ENCODE measurements around the gene LBX2. TPM values are rescaled to one million over a fixed set of nuclear protein-coding genes. Genes with fewer than 3 reads are reported as not detected.

The LBX2 gene
- total and polyA plus RNA-seq, 9 of the 15 experiments (the other 6 are each of a cell fraction or from before 2014, with no cell fraction given): 0.39 to 6.2 (median 1.8) TPM; not detected in 1

GRCh38 chr2:74481961-74482800, 17.2 kb downstream of the LBX2 start (continued):
- no peak for TF ChIP-seq RBM14 (IDR thresholded peaks at IDR 0.05; ENCODE audit: borderline replicate concordance, insufficient read depth, low read depth, low read length)
- no peak for TF ChIP-seq FOXM1 (IDR thresholded peaks at IDR 0.05; ENCODE audit: low read depth)
- TF ChIP-seq FOXM1 (CRISPR knock-in tag; IDR thresholded peaks at IDR 0.05; ENCODE audit: low read depth): 0 out of 2 replicates have a peak, but pooled peaks have one; percentile 86
- peak; percentile 35; the same call in 1 of the 2 replicates for TF ChIP-seq ETV1 (tag; conservative IDR thresholded peaks at IDR 0.05; ENCODE audit: low read depth)
- 0 out of 2 replicates have a peak, but pooled peaks have one; percentile 2 for TF ChIP-seq CREM (IDR thresholded peaks at IDR 0.05; ENCODE audit: low read depth)
- TF ChIP-seq ZNF274 (IDR thresholded peaks at IDR 0.05; ENCODE audit: borderline replicate concordance, low read depth, low read length): no peak
- TF ChIP-seq, protein P1, sequence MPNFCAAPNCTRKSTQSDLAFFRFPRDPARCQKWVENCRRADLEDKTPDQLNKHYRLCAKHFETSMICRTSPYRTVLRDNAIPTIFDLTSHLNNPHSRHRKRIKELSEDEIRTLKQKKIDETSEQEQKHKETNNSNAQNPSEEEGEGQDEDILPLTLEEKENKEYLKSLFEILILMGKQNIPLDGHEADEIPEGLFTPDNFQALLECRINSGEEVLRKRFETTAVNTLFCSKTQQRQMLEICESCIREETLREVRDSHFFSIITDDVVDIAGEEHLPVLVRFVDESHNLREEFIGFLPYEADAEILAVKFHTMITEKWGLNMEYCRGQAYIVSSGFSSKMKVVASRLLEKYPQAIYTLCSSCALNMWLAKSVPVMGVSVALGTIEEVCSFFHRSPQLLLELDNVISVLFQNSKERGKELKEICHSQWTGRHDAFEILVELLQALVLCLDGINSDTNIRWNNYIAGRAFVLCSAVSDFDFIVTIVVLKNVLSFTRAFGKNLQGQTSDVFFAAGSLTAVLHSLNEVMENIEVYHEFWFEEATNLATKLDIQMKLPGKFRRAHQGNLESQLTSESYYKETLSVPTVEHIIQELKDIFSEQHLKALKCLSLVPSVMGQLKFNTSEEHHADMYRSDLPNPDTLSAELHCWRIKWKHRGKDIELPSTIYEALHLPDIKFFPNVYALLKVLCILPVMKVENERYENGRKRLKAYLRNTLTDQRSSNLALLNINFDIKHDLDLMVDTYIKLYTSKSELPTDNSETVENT (CRISPR knock-in tag; IDR thresholded peaks at IDR 0.05): peak; percentile 33; the same call in 1 of the 2 replicates
- peak; percentile 30 for TF ChIP-seq RBM22 (IDR thresholded peaks at IDR 0.05; ENCODE audit: low read depth, low read length, poor library complexity, severe bottlenecking)
- no peak for TF ChIP-seq ELF1 (tag; IDR thresholded peaks at IDR 0.05)
- 0 out of 2 replicates have a peak, but pooled peaks have one; percentile 24 for TF ChIP-seq NR1H2 (CRISPR knock-in tag; IDR thresholded peaks at IDR 0.05)
- TF ChIP-seq ZNF445 (CRISPR knock-in tag; IDR thresholded peaks at IDR 0.05; ENCODE audit: low read depth): no peak
- no peak for TF ChIP-seq DACH1 (IDR thresholded peaks at IDR 0.05; ENCODE audit: partially characterized antibody)
- no peak for TF ChIP-seq PBX2 (CRISPR knock-in tag; IDR thresholded peaks at IDR 0.05; ENCODE audit: low read depth)
- no peak for TF ChIP-seq PBX2 (tag; conservative IDR thresholded peaks at IDR 0.05; ENCODE audit: low read depth)
- 0 out of 2 replicates have a peak, but pooled peaks have one; percentile 13 for TF ChIP-seq SMAD4 (CRISPR knock-in tag; conservative IDR thresholded peaks at IDR 0.05)
- TF ChIP-seq HMG20A (CRISPR knock-in tag; conservative IDR thresholded peaks at IDR 0.05): no peak
- no peak for TF ChIP-seq THRAP3 (IDR thresholded peaks at IDR 0.05; ENCODE audit: borderline replicate concordance)
- TF ChIP-seq KDM4B (IDR thresholded peaks at IDR 0.05; ENCODE audit: borderline replicate concordance in 2 of 2, low read depth in 1 of 2): 0 out of 4 replicates have a peak, but pooled peaks of 1 of the 2 experiments have one; percentile 22
- 0 out of 2 replicates have a peak, but pooled peaks have one; percentile 16 for TF ChIP-seq TARDBP (IDR thresholded peaks at IDR 0.05)
- TF ChIP-seq, protein P2, sequence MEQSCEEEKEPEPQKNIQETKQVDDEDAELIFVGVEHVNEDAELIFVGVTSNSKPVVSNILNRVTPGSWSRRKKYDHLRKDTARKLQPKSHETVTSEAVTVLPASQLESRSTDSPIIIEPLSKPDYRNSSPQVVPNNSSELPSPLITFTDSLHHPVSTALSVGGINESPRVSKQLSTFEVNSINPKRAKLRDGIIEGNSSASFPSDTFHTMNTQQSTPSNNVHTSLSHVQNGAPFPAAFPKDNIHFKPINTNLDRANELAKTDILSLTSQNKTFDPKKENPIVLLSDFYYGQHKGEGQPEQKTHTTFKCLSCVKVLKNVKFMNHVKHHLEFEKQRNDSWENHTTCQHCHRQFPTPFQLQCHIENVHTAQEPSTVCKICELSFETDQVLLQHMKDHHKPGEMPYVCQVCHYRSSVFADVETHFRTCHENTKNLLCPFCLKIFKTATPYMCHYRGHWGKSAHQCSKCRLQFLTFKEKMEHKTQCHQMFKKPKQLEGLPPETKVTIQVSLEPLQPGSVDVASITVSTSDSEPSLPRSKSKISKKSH (CRISPR knock-in tag; IDR thresholded peaks at IDR 0.05): no peak
- 0 out of 4 replicates have a peak, but pooled peaks of 1 of the 2 experiments have one; percentile 50 for TF ChIP-seq MAZ (CRISPR knock-in tag; conservative IDR thresholded peaks at IDR 0.05 in 1 of 2, IDR thresholded peaks at IDR 0.05 in 1 of 2)

Measured in K562 (cell line).